Parathyroid adenoma (tissue), 2 donors: ENCODE measurements around the gene PRAMEF15.
"Not testable (repeated sequence)": the region's sequence is repeated elsewhere in the genome, so short reads cannot be mapped to it uniquely, and the experiment has no call there.

Experiments used
- H2AFZ ChIP-seq: fragments of 300-600 bp; sonication (generic); one replicate; pipeline ENCODE4 v1.7.0; 2017; ENCODE audit warnings: antibody characterized with exemption, mild to moderate bottlenecking
- H3K27ac ChIP-seq: fragments of 300-600 bp; sonication (generic); one replicate; pipeline ENCODE4 v1.7.0; 2017
- H3K27me3 ChIP-seq: fragments of 300-600 bp; sonication (generic); one replicate; pipeline ENCODE4 v1.7.0; 2017; ENCODE audit warnings: low read length; ENCODE audit not compliant: control insufficient read depth, insufficient read depth
- H3K36me3 ChIP-seq: fragments of 300-600 bp; sonication (generic); one replicate; pipeline ENCODE4 v1.7.0; 2017; ENCODE audit warnings: low read length; ENCODE audit not compliant: control insufficient read depth, insufficient read depth
- H3K4me1 ChIP-seq: fragments of 300-600 bp; sonication (generic); one replicate; pipeline ENCODE4 v1.7.0; 2017; ENCODE audit warnings: control low read depth
- H3K4me2 ChIP-seq: fragments of 300-600 bp; sonication (generic); one replicate; pipeline ENCODE4 v1.7.0; 2017; ENCODE audit warnings: low read length
- H3K4me3 ChIP-seq: fragments of 300-600 bp; sonication (generic); one replicate; pipeline ENCODE4 v1.7.0; 2017; ENCODE audit warnings: low read depth, low read length
- H3K79me2 ChIP-seq: fragments of 300-600 bp; sonication (generic); one replicate; pipeline ENCODE4 v1.7.0; 2017; ENCODE audit warnings: control low read depth
- H3K9ac ChIP-seq: fragments of 300-600 bp; sonication (generic); one replicate; pipeline ENCODE4 v1.7.0; 2017; ENCODE audit warnings: mild to moderate bottlenecking
- H3K9me3 ChIP-seq: fragments of 300-600 bp; sonication (generic); one replicate; pipeline ENCODE4 v1.7.0; 2017; ENCODE audit warnings: low read length; ENCODE audit not compliant: control insufficient read depth
- CTCF ChIP-seq: fragments of 300-600 bp; sonication (generic); IDR thresholded peaks from one replicate; pipeline ENCODE4 v1.7.0; 2017; ENCODE audit warnings: antibody characterized with exemption, mild to moderate bottlenecking
- donor health status: primary hyperparathyroidism.

The PRAMEF15 gene

GRCh38 chr1:13353476-13353875, 38.1 kb downstream of the PRAMEF15 start:
- not testable (repeated sequence) for H3K79me2 ChIP-seq, H3K9ac ChIP-seq, H3K27me3 ChIP-seq

GRCh38 chr1:13354475-13354874, 39.1 kb downstream of the PRAMEF15 start:
- H3K4me1 ChIP-seq, H3K27me3 ChIP-seq, H3K36me3 ChIP-seq: not testable (repeated sequence)

More at GRCh38 chr1:13353476-13353875, 38.1 kb downstream of the PRAMEF15 start:
- not testable (repeated sequence) for H3K4me3 ChIP-seq, H3K27ac ChIP-seq, H3K4me2 ChIP-seq, H3K36me3 ChIP-seq, H3K4me1 ChIP-seq, H3K9me3 ChIP-seq, H2AFZ ChIP-seq

GRCh38 chr1:13356774-13357173, 41.4 kb downstream of the PRAMEF15 start:
- peak; percentile 33 for TF ChIP-seq CTCF
- not testable (repeated sequence) for H3K79me2 ChIP-seq, H3K36me3 ChIP-seq

More at GRCh38 chr1:13354475-13354874, 39.1 kb downstream of the PRAMEF15 start:
- H2AFZ ChIP-seq, H3K4me2 ChIP-seq, H3K27ac ChIP-seq, H3K9me3 ChIP-seq, H3K9ac ChIP-seq, H3K4me3 ChIP-seq, H3K79me2 ChIP-seq: not testable (repeated sequence)

DNA sequence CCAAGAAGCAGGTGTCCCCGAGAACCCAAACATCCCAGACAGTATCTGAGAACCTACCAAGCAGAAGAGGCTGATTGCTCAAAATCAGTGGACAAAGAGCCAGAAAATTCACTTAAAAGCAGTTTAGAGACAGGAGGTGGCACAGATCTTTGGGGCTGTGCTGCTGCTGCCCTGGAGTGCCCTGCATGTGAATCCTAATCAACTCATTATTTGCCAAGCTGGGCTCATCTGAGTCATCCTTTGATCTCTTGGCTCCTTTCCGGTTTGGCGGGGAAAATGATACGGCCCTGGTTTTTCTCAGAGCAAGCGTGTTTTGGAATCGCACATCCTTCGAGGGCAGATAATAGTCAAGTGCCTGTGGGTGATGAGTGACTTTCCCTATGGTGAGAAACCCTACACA, 47.0 kb downstream of the PRAMEF15 start:
- not testable (repeated sequence) for H2AFZ ChIP-seq, H3K27ac ChIP-seq, H3K9ac ChIP-seq, H3K4me2 ChIP-seq, H3K79me2 ChIP-seq, H3K4me1 ChIP-seq, H3K27me3 ChIP-seq, H3K4me3 ChIP-seq, H3K36me3 ChIP-seq, H3K9me3 ChIP-seq

More at GRCh38 chr1:13356774-13357173, 41.4 kb downstream of the PRAMEF15 start:
- H3K4me2 ChIP-seq, H3K9me3 ChIP-seq, H2AFZ ChIP-seq, H3K9ac ChIP-seq, H3K27me3 ChIP-seq, H3K4me1 ChIP-seq, H3K4me3 ChIP-seq, H3K27ac ChIP-seq: not testable (repeated sequence)

GRCh38 chr1:13364928-13365327, 49.5 kb downstream of the PRAMEF15 start:
- not testable (repeated sequence) for H2AFZ ChIP-seq, H3K4me3 ChIP-seq, H3K79me2 ChIP-seq, H3K4me1 ChIP-seq, H3K9me3 ChIP-seq, H3K27ac ChIP-seq, H3K9ac ChIP-seq, H3K4me2 ChIP-seq, H3K27me3 ChIP-seq, H3K36me3 ChIP-seq

DNA sequence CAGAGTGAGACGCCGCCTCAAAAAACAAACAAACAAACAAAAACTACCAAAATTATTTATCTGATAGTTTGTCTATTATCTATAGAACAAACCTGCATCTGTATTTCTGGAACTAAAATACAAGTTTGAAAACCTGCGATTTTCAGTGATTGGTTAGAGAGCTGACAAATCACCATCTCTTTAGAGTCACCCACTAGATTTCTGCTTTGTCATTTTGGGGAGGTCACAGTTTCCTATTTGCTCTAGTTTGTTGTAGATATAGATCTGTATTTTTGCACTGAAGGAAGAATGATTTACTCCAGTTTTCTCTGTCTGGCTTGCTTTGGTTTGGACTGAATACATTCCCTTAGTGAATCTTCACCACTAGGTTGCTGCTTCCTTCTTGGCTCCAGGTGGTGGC, 51.2 kb downstream of the PRAMEF15 start:
- not testable (repeated sequence) for H3K27me3 ChIP-seq, H3K36me3 ChIP-seq, H3K27ac ChIP-seq, H3K4me2 ChIP-seq, H3K79me2 ChIP-seq, H3K4me3 ChIP-seq, H3K9ac ChIP-seq, H3K4me1 ChIP-seq, H2AFZ ChIP-seq, H3K9me3 ChIP-seq

DNA sequence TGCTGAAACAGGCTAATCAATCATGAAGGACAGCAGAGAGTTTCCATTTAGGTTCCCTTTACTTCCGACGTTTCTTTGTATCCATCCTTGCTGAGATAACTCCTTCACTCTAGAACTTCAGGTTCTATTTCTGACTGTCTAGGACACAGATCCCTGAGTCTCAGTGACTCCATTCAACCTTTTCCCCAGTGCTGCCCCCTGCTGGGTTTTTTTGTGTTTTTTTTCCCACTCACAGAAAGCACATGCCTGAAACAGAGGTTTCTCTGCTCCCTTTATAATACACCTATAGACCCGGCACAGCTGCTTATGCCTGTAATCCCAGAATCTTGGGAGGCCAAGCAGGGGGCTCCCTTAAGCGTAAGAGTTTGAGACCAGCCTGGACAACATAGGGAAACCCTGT, 53.2 kb downstream of the PRAMEF15 start:
- H3K9me3 ChIP-seq, H3K36me3 ChIP-seq, H3K79me2 ChIP-seq: not testable (repeated sequence)

More for the DNA sequence above, 53.2 kb downstream of the PRAMEF15 start:
- not testable (repeated sequence) for H2AFZ ChIP-seq, H3K27ac ChIP-seq, H3K4me3 ChIP-seq, H3K4me1 ChIP-seq, H3K27me3 ChIP-seq, H3K9ac ChIP-seq, H3K4me2 ChIP-seq
